ENCODE results near the gene TCTN3.
"Not testable (repeated sequence)": the region's sequence is repeated elsewhere in the genome, so short reads cannot be mapped to it uniquely, and the experiment has no call there.

Gene TCTN3

DNA sequence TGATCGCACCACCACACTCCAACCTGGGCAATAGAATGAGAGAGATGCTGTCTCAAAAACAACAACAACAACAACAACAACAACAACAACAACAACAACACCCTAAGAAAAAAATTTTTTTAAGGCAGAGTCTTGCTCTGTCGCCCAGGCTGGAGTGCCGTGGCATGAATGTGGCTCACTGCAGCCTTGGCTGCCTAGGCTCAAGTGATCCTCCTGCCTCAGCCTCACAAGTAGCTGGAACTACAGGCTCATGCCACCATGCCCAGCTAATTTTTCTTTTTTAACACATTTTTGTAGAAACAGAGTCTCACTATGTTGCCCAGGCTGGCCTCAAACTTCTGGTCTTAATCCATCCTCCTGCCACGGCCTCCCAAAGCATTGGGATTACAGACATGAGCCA, 55.8 kb downstream of the TCTN3 start:
- Histone ChIP-seq H3K9ac (ENCODE audit: low read length) (no peak overlapping the region), H2AK5ac (ENCODE audit: low read length) (no peak overlapping the region), H3K18ac (ENCODE audit: low read length) (no peak overlapping the region), H3K27me3 (ENCODE audit: insufficient read depth, low read length, poor library complexity) (no peaks in the 10 kb centered on the region), H2BK120ac (ENCODE audit: low read depth, low read length) (no peak overlapping the region), H3K4ac (ENCODE audit: low read depth, low read length) (no peak overlapping the region), H2BK5ac (ENCODE audit: low read length) (no peak overlapping the region), H3K36me3 (ENCODE audit: control insufficient read depth, insufficient read depth, low read length) (peaks cover 9% of the 10 kb centered on the region), H2BK15ac (replicated peaks; ENCODE audit: low read depth) (no peak overlapping the region), H4K5ac (ENCODE audit: low read length) (no peak overlapping the region), H3K79me2 (ENCODE audit: control insufficient read depth, insufficient read depth, low read length) (no peaks in the 10 kb centered on the region), H3K4me1 (ENCODE audit: control insufficient read depth, low read depth, low read length) (no peaks in the 10 kb centered on the region), H3K27ac (ENCODE audit: low read depth, low read length) (no peak overlapping the region), H4K8ac (ENCODE audit: low read depth, low read length) (no peak overlapping the region), H3K56ac (ENCODE audit: low read length) (no peak overlapping the region), H3K4me2 (ENCODE audit: low read length) (no peak overlapping the region), H3K4me3 (ENCODE audit: low read length) (no peak overlapping the region), H3K23ac (ENCODE audit: low read length) (no peak overlapping the region), H3K79me1 (ENCODE audit: low read length) (no peaks in the 10 kb centered on the region)
- WGBS (ENCODE audit: extremely low coverage, insufficient coverage, low lambda C conversion rate): no CpG with 5 or more reads among the region's 4 CpGs
- no peak for DNase-seq

DNA sequence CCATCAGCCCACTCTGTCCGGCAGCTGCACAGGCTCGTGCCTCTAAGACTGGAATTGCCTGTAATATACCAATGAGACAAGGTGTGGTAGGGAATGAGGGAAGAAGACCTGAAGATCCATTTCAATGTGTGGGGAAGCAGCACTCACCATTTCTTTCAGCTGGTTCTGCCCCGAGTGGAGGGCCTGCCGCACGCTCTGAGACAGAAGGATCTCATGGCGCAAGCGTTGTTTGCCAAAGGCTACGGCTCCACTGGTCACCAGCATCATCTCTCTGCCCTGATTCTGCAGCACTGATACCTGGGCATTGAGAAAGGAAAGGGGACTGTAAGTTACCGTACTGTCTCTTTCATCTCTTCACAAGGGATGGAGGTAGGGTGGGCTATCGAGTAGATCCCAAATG, 56.6 kb downstream of the TCTN3 start:
- Histone ChIP-seq H3K23ac (ENCODE audit: low read length) (no peak overlapping the region), H3K4ac (ENCODE audit: low read depth, low read length) (no peak overlapping the region), H3K4me3 (ENCODE audit: low read length) (no peak overlapping the region), H3K27ac (ENCODE audit: low read depth, low read length) (no peak overlapping the region), H2BK5ac (ENCODE audit: low read length) (no peak overlapping the region), H3K27me3 (ENCODE audit: insufficient read depth, low read length, poor library complexity) (no peaks in the 10 kb centered on the region), H2AK5ac (ENCODE audit: low read length) (no peak overlapping the region), H3K4me1 (ENCODE audit: control insufficient read depth, low read depth, low read length) (no peaks in the 10 kb centered on the region), H3K79me1 (ENCODE audit: low read length) (no peaks in the 10 kb centered on the region), H4K5ac (ENCODE audit: low read length) (no peak overlapping the region), H3K56ac (ENCODE audit: low read length) (no peak overlapping the region), H4K8ac (ENCODE audit: low read depth, low read length) (no peak overlapping the region), H3K79me2 (ENCODE audit: control insufficient read depth, insufficient read depth, low read length) (no peaks in the 10 kb centered on the region), H3K18ac (ENCODE audit: low read length) (no peak overlapping the region), H2BK15ac (replicated peaks; ENCODE audit: low read depth) (no peak overlapping the region), H3K36me3 (ENCODE audit: control insufficient read depth, insufficient read depth, low read length) (peaks cover 9% of the 10 kb centered on the region), H2BK120ac (ENCODE audit: low read depth, low read length) (no peak overlapping the region), H3K4me2 (ENCODE audit: low read length) (no peak overlapping the region), H3K9ac (ENCODE audit: low read length) (no peak overlapping the region)
- no peak for DNase-seq
- no CpG with 5 or more reads among the region's 10 CpGs for WGBS (ENCODE audit: extremely low coverage, insufficient coverage, low lambda C conversion rate)

DNA sequence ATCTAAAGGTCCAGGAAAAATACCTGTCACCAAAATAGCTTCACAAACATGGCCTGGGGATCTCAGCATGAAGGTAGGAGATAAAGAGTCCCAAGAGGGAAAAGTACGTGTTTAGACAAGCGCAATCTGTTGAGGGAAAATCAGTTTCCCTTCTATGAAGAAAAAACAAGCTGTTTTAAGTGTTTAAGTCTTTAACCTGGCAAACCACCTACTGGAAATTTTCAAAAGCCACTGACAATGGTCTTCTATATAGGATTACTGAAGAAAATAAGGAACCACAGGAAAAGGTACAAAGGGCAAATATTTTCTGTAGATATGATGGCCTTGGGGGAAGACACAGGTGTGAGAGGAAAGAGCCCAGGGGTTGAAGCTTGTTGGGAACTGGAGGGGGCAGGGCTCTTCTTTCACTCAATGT, 58.4 kb downstream of the TCTN3 start:
- H3K9ac ChIP-seq (ENCODE audit: low read length): no peak overlapping the region
- no peaks in the 10 kb centered on the region for H3K79me2 ChIP-seq (ENCODE audit: control insufficient read depth, insufficient read depth, low read length)
- H4K5ac ChIP-seq (ENCODE audit: low read length): no peak overlapping the region
- H3K4ac ChIP-seq (ENCODE audit: low read depth, low read length): no peak overlapping the region
- H3K56ac ChIP-seq (ENCODE audit: low read length): no peak overlapping the region
- no peak overlapping the region for H4K8ac ChIP-seq (ENCODE audit: low read depth, low read length)
- peaks cover 10% of the 10 kb centered on the region for H3K36me3 ChIP-seq (ENCODE audit: control insufficient read depth, insufficient read depth, low read length)
- no peaks in the 10 kb centered on the region for H3K4me1 ChIP-seq (ENCODE audit: control insufficient read depth, low read depth, low read length)
- no peak overlapping the region for H3K27ac ChIP-seq (ENCODE audit: low read depth, low read length)
- no peak overlapping the region for H3K4me3 ChIP-seq (ENCODE audit: low read length)
- no peak overlapping the region for H2AK5ac ChIP-seq (ENCODE audit: low read length)
- no peaks in the 10 kb centered on the region for H3K79me1 ChIP-seq (ENCODE audit: low read length)
- no peak overlapping the region for H3K4me2 ChIP-seq (ENCODE audit: low read length)
- WGBS (ENCODE audit: extremely low coverage, insufficient coverage, low lambda C conversion rate): no CpG with 5 or more reads among the region's 2 CpGs
- no peak overlapping the region for H3K23ac ChIP-seq (ENCODE audit: low read length)
- H3K27me3 ChIP-seq (ENCODE audit: insufficient read depth, low read length, poor library complexity): no peaks in the 10 kb centered on the region
- H2BK15ac ChIP-seq (replicated peaks; ENCODE audit: low read depth): no peak overlapping the region
- DNase-seq: no peak
- no peak overlapping the region for H2BK120ac ChIP-seq (ENCODE audit: low read depth, low read length)
- H3K18ac ChIP-seq (ENCODE audit: low read length): no peak overlapping the region
- no peak overlapping the region for H2BK5ac ChIP-seq (ENCODE audit: low read length)

DNA sequence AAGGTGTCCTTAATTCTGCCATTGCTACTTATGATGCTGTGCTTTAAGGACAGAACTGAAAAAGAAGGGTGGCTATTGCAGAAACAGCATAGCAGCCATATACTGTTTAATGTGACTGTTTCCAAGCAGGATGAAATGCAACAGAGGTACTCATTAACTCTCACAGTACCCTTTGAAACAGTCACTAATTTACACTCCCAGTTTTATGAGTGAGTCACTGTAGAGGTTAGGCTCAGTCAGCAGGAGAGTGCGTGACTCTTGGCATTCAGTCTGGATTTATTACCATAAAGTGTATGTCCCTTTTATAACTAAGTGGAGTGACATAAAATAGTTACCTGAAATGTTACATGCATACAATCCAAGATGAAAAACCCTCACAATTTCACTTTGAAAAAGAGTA, 64.9 kb downstream of the TCTN3 start:
- Histone ChIP-seq H3K27me3 (ENCODE audit: insufficient read depth, low read length, poor library complexity) (no peaks in the 10 kb centered on the region), H3K79me2 (ENCODE audit: control insufficient read depth, insufficient read depth, low read length) (no peaks in the 10 kb centered on the region), H3K4me3 (ENCODE audit: low read length) (no peak overlapping the region), H2AK5ac (ENCODE audit: low read length) (no peak overlapping the region), H2BK120ac (ENCODE audit: low read depth, low read length) (no peak overlapping the region), H3K4me1 (ENCODE audit: control insufficient read depth, low read depth, low read length) (no peaks in the 10 kb centered on the region), H3K4ac (ENCODE audit: low read depth, low read length) (no peak overlapping the region), H4K8ac (ENCODE audit: low read depth, low read length) (no peak overlapping the region), H3K27ac (ENCODE audit: low read depth, low read length) (no peak overlapping the region), H3K79me1 (ENCODE audit: low read length) (no peaks in the 10 kb centered on the region), H2BK5ac (ENCODE audit: low read length) (no peak overlapping the region), H4K5ac (ENCODE audit: low read length) (no peak overlapping the region), H3K56ac (ENCODE audit: low read length) (no peak overlapping the region), H3K9ac (ENCODE audit: low read length) (no peak overlapping the region), H3K4me2 (ENCODE audit: low read length) (no peak overlapping the region), H3K18ac (ENCODE audit: low read length) (no peak overlapping the region), H2BK15ac (replicated peaks; ENCODE audit: low read depth) (no peak overlapping the region), H3K36me3 (ENCODE audit: control insufficient read depth, insufficient read depth, low read length) (peaks cover 13% of the 10 kb centered on the region), H3K23ac (ENCODE audit: low read length) (no peak overlapping the region)
- no peak for DNase-seq
- no CpG with 5 or more reads among the region's 1 CpG for WGBS (ENCODE audit: extremely low coverage, insufficient coverage, low lambda C conversion rate)

DNA sequence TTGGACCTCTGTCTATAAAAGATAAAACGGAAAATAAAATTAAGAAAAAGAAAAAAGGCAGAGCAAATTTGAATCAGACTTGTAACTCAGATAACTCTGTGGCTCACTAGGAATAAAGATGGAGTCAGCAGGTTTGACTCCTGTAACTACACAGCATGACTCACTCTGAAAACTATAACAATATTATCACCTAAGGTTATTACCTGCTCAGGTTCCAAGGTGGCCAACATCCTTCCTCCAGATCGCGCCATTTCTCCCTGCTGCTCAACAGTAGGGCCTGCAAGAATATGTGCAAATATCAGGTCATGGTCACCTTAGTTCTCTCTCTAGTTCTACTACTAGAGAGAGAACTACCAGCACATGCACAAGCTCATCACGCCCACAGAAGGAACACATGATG, 67.2 kb downstream of the TCTN3 start:
- H3K36me3 ChIP-seq (ENCODE audit: control insufficient read depth, insufficient read depth, low read length): peaks cover 11% of the 10 kb centered on the region

DNA sequence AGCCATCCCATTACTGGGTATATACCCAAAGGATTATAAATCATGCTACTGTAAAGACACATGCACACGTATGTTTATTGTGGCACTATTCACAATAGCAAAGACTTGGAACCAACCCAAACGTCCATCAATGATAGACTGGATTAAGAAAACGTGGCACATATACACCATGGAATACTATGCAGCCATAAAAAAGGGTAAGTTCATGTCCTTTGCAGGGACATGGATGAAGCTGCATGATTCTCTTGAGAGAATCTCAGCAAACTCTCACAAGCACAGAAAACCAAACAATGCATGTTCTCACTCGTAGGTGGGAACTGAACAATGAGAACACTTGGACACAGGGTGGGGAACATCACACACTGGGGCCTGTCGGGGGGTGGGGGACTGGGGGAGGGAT, 73.3 kb downstream of the TCTN3 start:
- H3K4me1 ChIP-seq (ENCODE audit: control insufficient read depth, low read depth, low read length): not testable (repeated sequence)

More for the DNA sequence above, 67.2 kb downstream of the TCTN3 start:
- H3K79me2 ChIP-seq (ENCODE audit: control insufficient read depth, insufficient read depth, low read length): no peaks in the 10 kb centered on the region
- no peak overlapping the region for H4K8ac ChIP-seq (ENCODE audit: low read depth, low read length)
- H3K27ac ChIP-seq (ENCODE audit: low read depth, low read length): no peak overlapping the region
- H2AK5ac ChIP-seq (ENCODE audit: low read length): no peak overlapping the region
- no peaks in the 10 kb centered on the region for H3K4me1 ChIP-seq (ENCODE audit: control insufficient read depth, low read depth, low read length)
- H3K9ac ChIP-seq (ENCODE audit: low read length): no peak overlapping the region
- no peak for DNase-seq
- H2BK120ac ChIP-seq (ENCODE audit: low read depth, low read length): no peak overlapping the region
- no peak overlapping the region for H3K4me2 ChIP-seq (ENCODE audit: low read length)
- H3K79me1 ChIP-seq (ENCODE audit: low read length): no peaks in the 10 kb centered on the region
- no peak overlapping the region for H2BK5ac ChIP-seq (ENCODE audit: low read length)
- no peak overlapping the region for H4K5ac ChIP-seq (ENCODE audit: low read length)
- WGBS (ENCODE audit: extremely low coverage, insufficient coverage, low lambda C conversion rate): no CpG with 5 or more reads among the region's 4 CpGs
- no peak overlapping the region for H3K23ac ChIP-seq (ENCODE audit: low read length)
- no peak overlapping the region for H3K56ac ChIP-seq (ENCODE audit: low read length)
- H3K4ac ChIP-seq (ENCODE audit: low read depth, low read length): no peak overlapping the region
- no peaks in the 10 kb centered on the region for H3K27me3 ChIP-seq (ENCODE audit: insufficient read depth, low read length, poor library complexity)
- no peak overlapping the region for H3K4me3 ChIP-seq (ENCODE audit: low read length)
- no peak overlapping the region for H2BK15ac ChIP-seq (replicated peaks; ENCODE audit: low read depth)
- H3K18ac ChIP-seq (ENCODE audit: low read length): no peak overlapping the region

More for the DNA sequence above, 73.3 kb downstream of the TCTN3 start:
- not testable (repeated sequence) for H4K5ac ChIP-seq (ENCODE audit: low read length); H3K4me2 ChIP-seq (ENCODE audit: low read length); H4K8ac ChIP-seq (ENCODE audit: low read depth, low read length); H3K4me3 ChIP-seq (ENCODE audit: low read length); H3K79me1 ChIP-seq (ENCODE audit: low read length); H3K18ac ChIP-seq (ENCODE audit: low read length); H3K4ac ChIP-seq (ENCODE audit: low read depth, low read length); DNase-seq; H3K56ac ChIP-seq (ENCODE audit: low read length); H2BK120ac ChIP-seq (ENCODE audit: low read depth, low read length); H2AK5ac ChIP-seq (ENCODE audit: low read length); H2BK5ac ChIP-seq (ENCODE audit: low read length); H3K9ac ChIP-seq (ENCODE audit: low read length); H3K27ac ChIP-seq (ENCODE audit: low read depth, low read length); H3K79me2 ChIP-seq (ENCODE audit: control insufficient read depth, insufficient read depth, low read length); H3K27me3 ChIP-seq (ENCODE audit: insufficient read depth, low read length, poor library complexity); H3K23ac ChIP-seq (ENCODE audit: low read length); H2BK15ac ChIP-seq (replicated peaks; ENCODE audit: low read depth)
- peaks cover 13% of the 10 kb centered on the region for H3K36me3 ChIP-seq (ENCODE audit: control insufficient read depth, insufficient read depth, low read length)
- WGBS (ENCODE audit: extremely low coverage, insufficient coverage, low lambda C conversion rate): no CpG with 5 or more reads among the region's 5 CpGs
